H9 (cell line): ENCODE data around the gene EVC. TPM values are rescaled to one million over a fixed set of nuclear protein-coding genes. Genes with fewer than 3 reads are reported as not detected.
A peak's percentile ranks its signal among the peaks of the same experiment; 100 is the strongest.

ENCODE experiments used
- DNase-seq: peaks from one replicate; pipeline ENCODE4 v3.0.0-alpha.2; 2017
- H2AFZ ChIP-seq: one replicate; pipeline ENCODE4 v1.6.1; 2013; ENCODE audit warnings: mild to moderate bottlenecking, low read length, control low read depth, moderate library complexity
- H2AK5ac ChIP-seq: 2 replicates; pipeline ENCODE4 v1.6.1; 2013; ENCODE audit warnings: low read length, control low read depth, mixed read lengths; ENCODE audit not compliant: insufficient read length
- H2BK120ac ChIP-seq: one replicate; pipeline ENCODE4 v1.6.1; 2013; ENCODE audit warnings: low read depth, mild to moderate bottlenecking, low read length, control low read depth, inconsistent platforms; ENCODE audit not compliant: poor library complexity, severe bottlenecking
- H2BK12ac ChIP-seq: 2 replicates; pipeline ENCODE4 v1.6.1; 2013; ENCODE audit warnings: low read length, control low read depth, mixed read lengths, low read depth; ENCODE audit not compliant: insufficient read length
- H2BK15ac ChIP-seq: 2 replicates; pipeline ENCODE4 v1.6.1; 2013; ENCODE audit warnings: low read depth, low read length, control low read depth
- H2BK20ac ChIP-seq: one replicate; pipeline ENCODE4 v1.6.1; 2013; ENCODE audit warnings: low read depth, mild to moderate bottlenecking, low read length, control low read depth, inconsistent platforms; ENCODE audit not compliant: poor library complexity, severe bottlenecking
- H2BK5ac ChIP-seq: 2 replicates; pipeline ENCODE4 v1.6.1; 2013; ENCODE audit warnings: low read length, control low read depth, mixed read lengths; ENCODE audit not compliant: insufficient read length
- H3K14ac ChIP-seq: 2 replicates; pipeline ENCODE4 v1.6.1; 2013; ENCODE audit warnings: low read length, control low read depth; ENCODE audit not compliant: insufficient read depth
- H3K18ac ChIP-seq: 2 replicates; pipeline ENCODE4 v1.6.1; 2013; ENCODE audit warnings: low read depth, mild to moderate bottlenecking, mixed read lengths, low read length, control low read depth; ENCODE audit not compliant: insufficient read length
- H3K23ac ChIP-seq: 2 replicates; pipeline ENCODE4 v1.6.1; 2013; ENCODE audit warnings: low read length, control low read depth, mixed read lengths, low read depth; ENCODE audit not compliant: insufficient read length
- H3K23me2 ChIP-seq: 2 replicates; pipeline ENCODE4 v1.6.1; 2013; ENCODE audit warnings: low read depth, mild to moderate bottlenecking, mixed read lengths, low read length, control low read depth; ENCODE audit not compliant: insufficient read length, poor library complexity, severe bottlenecking
- H3K27ac ChIP-seq: 2 replicates; pipeline ENCODE4 v1.5.1; 2013; ENCODE audit warnings: low read length, control low read depth, mixed read lengths, low read depth; ENCODE audit not compliant: insufficient read length
- H3K27me3 ChIP-seq: 2 replicates; pipeline ENCODE4 v1.6.1; 2013; ENCODE audit warnings: low read length, control low read depth, inconsistent platforms; ENCODE audit not compliant: insufficient read depth
- H3K4ac ChIP-seq: 2 replicates; pipeline ENCODE4 v1.6.1; 2013; ENCODE audit warnings: low read depth, mild to moderate bottlenecking, control low read depth, inconsistent platforms, low read length, moderate library complexity
- H3K4me1 ChIP-seq: 2 replicates; pipeline ENCODE4 v1.6.1; 2013; ENCODE audit warnings: low read length, control low read depth, inconsistent platforms; ENCODE audit not compliant: insufficient read depth
- H3K4me2 ChIP-seq: 2 replicates; pipeline ENCODE4 v1.6.1; 2013; ENCODE audit warnings: low read length, control low read depth, mixed read lengths; ENCODE audit not compliant: insufficient read length, insufficient read depth
- H3K56ac ChIP-seq: 2 replicates; pipeline ENCODE4 v1.6.1; 2013; ENCODE audit warnings: low read depth, mild to moderate bottlenecking, mixed read lengths, low read length, control low read depth; ENCODE audit not compliant: insufficient read length
- H3K79me1 ChIP-seq: 2 replicates; pipeline ENCODE4 v1.6.1; 2013; ENCODE audit warnings: low read depth, mild to moderate bottlenecking, moderate library complexity, low read length, control low read depth, inconsistent platforms; ENCODE audit not compliant: insufficient read depth, poor library complexity, severe bottlenecking
- H3K79me2 ChIP-seq: 2 replicates; pipeline ENCODE4 v1.6.1; 2013; ENCODE audit warnings: low read length, control low read depth, inconsistent platforms; ENCODE audit not compliant: insufficient read depth
- H3K9ac ChIP-seq: 2 replicates; pipeline ENCODE4 v1.6.1; 2013; ENCODE audit warnings: low read length, control low read depth, mixed read lengths; ENCODE audit not compliant: insufficient read length; ENCODE audit errors: extremely low read depth
- H3K9me3 ChIP-seq: one replicate; pipeline ENCODE4 v1.6.1; 2013; ENCODE audit warnings: low read depth, low read length, inconsistent platforms; ENCODE audit not compliant: control insufficient read depth
- H3T11ph ChIP-seq: one replicate; pipeline ENCODE4 v1.6.1; 2013; ENCODE audit warnings: mild to moderate bottlenecking, low read length, control low read depth, inconsistent platforms
- H4K20me1 ChIP-seq: one replicate; pipeline ENCODE4 v1.6.1; 2013; ENCODE audit not compliant: control insufficient read depth, insufficient read length, insufficient read depth
- H4K5ac ChIP-seq: 2 replicates; pipeline ENCODE4 v1.6.1; 2013; ENCODE audit warnings: low read depth, mild to moderate bottlenecking, mixed read lengths, low read length, control low read depth; ENCODE audit not compliant: insufficient read length
- H4K8ac ChIP-seq: replicated peaks from 2 replicates; pipeline ENCODE4 v1.6.1; 2013; ENCODE audit warnings: low read length, control low read depth, mixed read lengths, low read depth; ENCODE audit not compliant: insufficient read length
- H4K91ac ChIP-seq: 2 replicates; pipeline ENCODE4 v1.6.1; 2013; ENCODE audit warnings: low read depth, mild to moderate bottlenecking, moderate library complexity, mixed read lengths, low read length, control low read depth; ENCODE audit not compliant: insufficient read length
- H3K27ac Mint-ChIP-seq, 3 experiments: 2 replicates in 2 of 3; 3 replicates in 1 of 3; pipeline ENCODE4 v1.8.0; 2020 to 2021; ENCODE audit warnings: mixed read lengths in 3 of 3, mild to moderate bottlenecking in 1 of 3, moderate library complexity in 1 of 3
- H3K27me3 Mint-ChIP-seq: 2 replicates; pipeline ENCODE4 v1.8.0; 2021; ENCODE audit warnings: low read depth, mild to moderate bottlenecking, moderate library complexity, mixed read lengths
- H3K36me3 Mint-ChIP-seq, 3 experiments: 2 replicates in 2 of 3; 3 replicates in 1 of 3; pipeline ENCODE4 v1.8.0; 2020 to 2021; ENCODE audit warnings: low read depth in 3 of 3, mixed read lengths in 3 of 3; ENCODE audit not compliant: insufficient read depth in 1 of 3
- H3K4me1 Mint-ChIP-seq, 2 experiments: 2 replicates each; pipeline ENCODE4 v1.8.0; 2020; ENCODE audit warnings: mixed read lengths in 2 of 2
- H3K4me3 Mint-ChIP-seq, 2 experiments: 2 replicates in 1 of 2; 3 replicates in 1 of 2; pipeline ENCODE4 v1.8.0; 2020 to 2021; ENCODE audit warnings: mild to moderate bottlenecking in 2 of 2, mixed read lengths in 2 of 2, moderate library complexity in 1 of 2
- H3K9me3 Mint-ChIP-seq, 2 experiments: 2 replicates in 1 of 2; 3 replicates in 1 of 2; pipeline ENCODE4 v1.8.0; 2020; ENCODE audit warnings: mild to moderate bottlenecking in 2 of 2, mixed read lengths in 2 of 2, moderate library complexity in 1 of 2
- CTCF ChIP-seq: fragments of 200-600 bp; sonication (generic); conservative IDR thresholded peaks from 3 replicates; pipeline ENCODE4 v1.8.0; 2021; ENCODE audit warnings: antibody characterized with exemption, mild to moderate bottlenecking
- WGBS: extraction: QIAGEN DNeasy Blood & Tissue Kit; methylation state at CpG from one replicate; pipeline ENCODE4 v1.1.7; 2013; ENCODE audit warnings: missing lambda C conversion rate, low lambda C conversion rate, mixed read lengths; ENCODE audit not compliant: insufficient read length; ENCODE audit errors: extremely low coverage; 5-methylcytosine and 5-hydroxymethylcytosine counted together
- total RNA-seq: library from RNA; stranded (reverse); gene quantifications from 2 replicates; pipeline ENCODE4 v1.2.1, GENCODE V29; 2021

EVC gene
- total RNA-seq, 1 experiment from 2014 or later = 10.1 TPM

- Histone ChIP-seq H3K56ac (no peak overlapping the region), H2BK12ac (no peak overlapping the region), H3K14ac (no peak overlapping the region), H2BK15ac (no peak overlapping the region), H3K27me3 (no peaks in the 10 kb centered on the region), H3K27ac (no peak overlapping the region), H2AK5ac (no peak overlapping the region), H3T11ph (no peak overlapping the region), H4K8ac (no peak overlapping the region), H4K5ac (no peak overlapping the region), H3K9ac (no peak overlapping the region), H3K4ac (no peak overlapping the region), H3K23me2 (no peaks in the 10 kb centered on the region), H3K9me3 (no peaks in the 10 kb centered on the region), H3K23ac (no peak overlapping the region), H2BK120ac (no peak overlapping the region), H4K20me1 (no peaks in the 10 kb centered on the region), H3K18ac (no peak overlapping the region), H3K4me1 (no peaks in the 10 kb centered on the region), H2BK5ac (no peak overlapping the region), H3K79me2 (0 out of 2 replicates have a peak, but pooled peaks cover 2% of the 10 kb centered on the region), H4K91ac (no peak overlapping the region), H3K79me1 (no peaks in the 10 kb centered on the region), H3K4me2 (no peak overlapping the region), H2AFZ (no peak overlapping the region), H2BK20ac (no peak overlapping the region)
- H3K27ac Mint-ChIP-seq = peak overlapping the region in 2 of 3 experiments; percentile 12 to 38; a peak in 1 of 7 replicates
- peak; percentile 14 for DNase-seq
- peaks cover 15 to 16% of the 10 kb centered on the region in 2 experiments; a peak in 3 of 4 replicates for H3K4me1 Mint-ChIP-seq
- peak overlapping the region in 1 of 2 experiments; percentile 4; a peak in 1 of 5 replicates for H3K4me3 Mint-ChIP-seq
- H3K36me3 Mint-ChIP-seq = peaks cover 32 to 40% (median 35%) of the 10 kb centered on the region in 3 experiments
- no CpG with 5 or more reads among the region's 6 CpGs for WGBS
- H3K9me3 Mint-ChIP-seq = peaks cover 0 to 3% of the 10 kb centered on the region in 2 experiments; a peak in 2 of 5 replicates
- no peak for TF ChIP-seq CTCF
- no peaks in the 10 kb centered on the region for H3K27me3 Mint-ChIP-seq
Measured at GRCh38 chr4:5784021-5784420, 73.0 kb downstream of the EVC start.
